HG02981 (cell line): ENCODE measurements around the gene FKBP14.

Experiments
- ATAC-seq: cut with Tn5 transposase; IDR thresholded peaks from one replicate; pipeline ENCODE4 v1.9.1; 2021; ENCODE audit warnings: mild to moderate bottlenecking, moderate library complexity; ENCODE audit not compliant: unreplicated experiment

FKBP14 gene

DNA sequence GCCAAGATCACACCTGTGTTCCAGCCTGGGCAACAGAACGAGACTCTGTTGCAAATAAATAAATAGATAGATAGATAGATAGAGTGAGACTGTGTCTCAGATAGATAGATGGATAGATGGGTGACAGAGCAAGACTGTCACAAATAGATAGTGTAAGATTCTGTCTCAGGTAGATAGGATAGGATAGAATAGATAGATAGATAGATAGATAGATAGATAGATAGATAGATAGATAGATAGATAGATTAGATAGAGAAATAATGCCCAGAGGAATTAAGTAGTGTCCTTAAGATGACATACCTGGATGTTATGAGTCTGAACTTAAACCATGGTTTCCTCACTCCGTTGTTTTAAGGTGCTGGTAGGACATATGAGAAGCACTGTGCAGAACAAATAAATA is 9.7 kb upstream of the FKBP14 start:
- ATAC-seq, result no peak

DNA sequence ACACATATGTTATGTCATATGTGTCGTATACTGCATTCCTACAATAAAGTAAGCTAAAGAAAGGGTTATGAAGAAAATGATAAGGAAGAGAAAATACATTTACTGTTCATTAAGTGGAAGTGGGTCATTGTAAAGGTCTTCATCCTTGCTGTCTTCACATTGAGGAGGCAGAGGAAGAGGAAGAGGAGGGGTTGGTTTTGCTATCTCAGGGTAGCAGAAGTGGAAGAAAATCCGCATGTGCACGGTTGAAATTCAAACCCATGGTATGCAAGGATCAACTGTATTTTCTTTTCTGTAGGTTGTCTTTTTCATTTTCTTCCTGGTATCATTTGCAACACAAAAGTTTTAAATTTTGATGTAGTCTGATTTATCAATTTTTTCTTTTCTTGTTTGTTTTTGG is 8.0 kb upstream of the FKBP14 start:
- ATAC-seq, result no peak

DNA sequence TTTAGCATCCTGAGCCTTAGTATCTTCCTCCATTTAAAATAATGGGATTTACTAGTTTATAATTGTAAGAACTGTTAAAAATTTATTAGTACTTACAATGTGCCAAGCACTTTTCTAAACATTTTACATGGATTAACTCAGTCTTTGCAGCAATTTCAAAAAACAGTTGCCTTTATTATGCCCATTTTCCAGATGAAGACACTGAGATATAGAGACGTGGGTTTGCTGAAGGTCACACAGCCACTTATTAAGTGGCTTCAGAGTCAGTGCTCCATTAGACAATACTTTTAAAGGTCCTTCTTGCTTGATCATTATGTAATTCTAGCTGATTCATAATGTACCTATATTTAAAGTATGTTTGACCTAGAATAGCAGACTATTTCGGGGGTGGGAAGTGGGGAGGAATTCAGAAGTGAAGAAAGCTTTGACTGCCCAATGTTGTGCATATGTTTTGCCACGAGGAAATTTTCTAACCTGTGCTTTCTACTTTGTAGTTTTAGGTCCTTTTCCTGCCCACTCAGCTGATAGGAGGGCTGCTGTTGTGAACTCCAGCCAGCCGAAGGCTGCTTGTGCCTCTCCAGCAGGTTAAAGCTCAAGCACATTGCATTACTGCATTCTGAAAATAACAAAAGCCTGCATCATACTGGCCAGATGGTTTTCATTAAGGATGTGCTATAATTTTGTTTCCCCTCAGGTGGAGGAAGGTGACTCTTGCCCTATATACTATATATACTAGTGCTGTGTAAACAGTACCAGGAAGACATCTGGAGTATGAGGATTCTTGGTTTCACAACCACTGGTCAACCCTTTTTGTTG is 6.0 kb upstream of the FKBP14 start:
- ATAC-seq, result no peak

DNA sequence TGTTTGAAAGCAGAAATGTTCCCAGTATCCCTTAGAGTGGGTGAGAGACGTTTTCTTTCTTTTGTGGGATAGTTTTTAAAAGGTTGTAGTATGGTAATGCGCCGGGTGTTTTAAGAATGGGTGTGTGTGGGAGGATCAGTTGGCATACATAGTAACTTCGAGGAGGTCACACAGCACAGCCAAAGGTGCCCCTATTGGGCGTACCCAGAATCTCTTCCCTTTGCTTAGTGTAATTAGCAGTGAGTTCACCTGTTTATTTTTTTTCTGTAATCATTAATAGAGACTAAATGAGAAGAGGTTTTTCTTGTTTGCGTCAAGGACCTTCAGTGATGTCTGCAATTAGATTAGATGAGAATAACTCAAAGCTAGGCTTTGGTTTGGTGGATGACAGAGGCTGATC is 3.2 kb upstream of the FKBP14 start:
- ATAC-seq, result no peak

DNA sequence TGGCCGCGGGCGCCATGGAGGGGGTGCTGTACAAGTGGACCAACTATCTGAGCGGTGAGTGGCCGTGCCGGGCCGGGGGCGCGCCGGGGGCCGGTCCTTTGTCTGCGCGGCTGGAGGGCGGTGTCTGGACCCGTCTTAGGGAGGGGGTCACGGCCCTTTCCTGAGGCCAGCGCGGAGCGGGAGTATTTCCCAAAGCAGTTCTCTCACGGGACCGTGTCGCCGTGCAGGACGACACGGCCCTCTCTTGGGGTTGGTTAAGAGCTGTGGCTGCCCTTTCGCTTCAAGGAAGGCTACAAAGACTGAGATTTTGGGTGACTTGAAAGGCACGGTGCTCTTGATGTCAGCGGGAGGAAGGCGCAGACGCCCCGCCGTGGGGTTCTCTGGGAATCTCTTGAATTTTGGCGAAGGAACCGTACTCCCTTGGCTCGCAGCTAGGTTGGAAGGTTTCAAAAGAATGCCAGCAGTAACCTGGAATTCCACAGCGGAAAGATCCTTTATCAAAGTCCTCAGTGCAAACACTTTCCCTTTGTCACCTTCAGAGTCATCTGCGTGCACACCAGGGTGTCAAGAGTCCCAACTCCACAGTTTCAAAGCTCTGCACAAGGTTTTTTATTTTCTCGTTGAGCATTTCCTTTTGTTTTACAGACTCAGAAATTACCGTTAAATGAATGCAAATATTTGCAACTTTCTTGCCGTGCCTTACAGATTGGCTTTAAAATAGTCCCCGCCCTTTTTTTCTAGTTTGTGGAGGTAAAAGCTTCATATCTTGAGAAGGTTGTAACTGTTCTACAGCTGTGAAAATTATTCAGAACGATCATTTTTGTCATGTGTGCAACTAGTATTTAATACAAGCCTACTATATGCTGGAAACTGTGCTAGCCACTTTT is 2.5 kb upstream of the FKBP14 start:
- peak; percentile 14 for ATAC-seq

DNA sequence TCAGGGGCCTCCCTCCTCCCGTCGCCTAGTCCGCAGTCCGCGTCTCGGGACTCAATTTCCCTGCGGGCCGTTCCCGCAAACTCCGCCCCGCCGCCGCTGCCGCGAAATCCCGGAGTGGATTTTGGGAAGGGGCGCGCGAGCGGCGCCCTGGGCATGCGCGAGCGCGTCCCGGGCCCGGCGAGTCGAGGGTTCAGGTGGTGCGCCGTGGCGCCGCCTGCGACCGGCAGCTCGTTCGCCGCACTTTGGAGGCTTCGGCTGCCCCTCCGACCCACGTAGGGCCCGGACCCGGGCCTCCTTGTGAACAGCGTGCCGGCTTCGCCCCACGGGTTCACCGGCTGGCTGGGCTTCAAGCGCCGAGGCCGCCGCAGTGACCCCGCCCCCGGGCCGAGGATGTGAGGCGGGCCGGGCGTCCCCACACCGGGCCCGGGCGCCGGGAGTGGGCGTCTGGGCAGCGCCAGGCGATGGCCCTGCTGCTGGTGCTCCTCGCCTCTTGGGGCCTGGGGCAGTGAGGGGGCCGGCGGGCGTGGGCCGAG is 1.8 kb upstream of the FKBP14 start, which contains the start of gene PLEKHA8:
Gene PLEKHA8, plus strand, starts transcription at position 197 of the 533 bp plus-strand sequence. CDS start 351 bp downstream, outside the sequence.
- ATAC-seq, result peak; percentile 31

DNA sequence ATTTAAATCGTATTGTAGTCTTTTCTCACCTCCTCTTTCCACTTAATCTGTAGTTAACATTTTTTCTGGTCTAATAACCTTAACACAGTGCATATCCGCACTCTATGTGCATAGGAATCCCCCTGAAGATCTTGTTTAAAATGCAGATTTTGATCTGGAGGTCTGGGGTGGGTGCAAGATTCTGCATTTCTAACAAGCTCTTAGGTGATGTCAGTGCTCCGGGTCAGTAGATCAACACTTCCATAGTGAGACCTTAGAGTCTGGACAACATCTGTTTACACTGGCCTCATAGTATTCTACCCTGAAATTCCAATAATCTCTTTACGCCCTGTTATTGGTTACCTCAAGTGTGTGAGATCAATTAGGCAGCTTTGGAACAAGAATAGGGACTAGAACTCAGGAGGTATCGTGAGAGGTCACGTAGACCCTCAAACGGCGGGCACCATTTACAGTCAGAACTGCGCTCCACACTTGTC is 1.3 kb upstream of the FKBP14 start:
- ATAC-seq, result no peak

DNA sequence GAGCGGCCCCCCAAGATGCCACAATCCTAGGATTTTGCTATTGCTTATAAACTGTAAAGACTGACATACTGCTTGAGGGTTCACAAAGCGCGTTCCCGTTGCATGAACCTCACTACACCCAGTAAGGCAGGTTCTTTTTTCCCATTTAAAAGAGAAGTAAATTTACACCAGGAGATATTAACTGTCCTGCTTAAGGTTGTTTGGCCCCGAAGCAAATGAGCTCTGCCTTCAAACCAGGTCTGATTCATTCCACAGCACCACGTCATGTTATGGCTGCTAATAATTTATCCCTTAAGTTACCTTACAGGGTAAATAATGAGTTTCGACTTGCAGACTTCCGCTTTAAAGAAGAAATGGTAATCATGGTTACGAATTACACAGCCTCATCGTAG is 559 bp upstream of the FKBP14 start:
- ATAC-seq, result peak; percentile 33

DNA sequence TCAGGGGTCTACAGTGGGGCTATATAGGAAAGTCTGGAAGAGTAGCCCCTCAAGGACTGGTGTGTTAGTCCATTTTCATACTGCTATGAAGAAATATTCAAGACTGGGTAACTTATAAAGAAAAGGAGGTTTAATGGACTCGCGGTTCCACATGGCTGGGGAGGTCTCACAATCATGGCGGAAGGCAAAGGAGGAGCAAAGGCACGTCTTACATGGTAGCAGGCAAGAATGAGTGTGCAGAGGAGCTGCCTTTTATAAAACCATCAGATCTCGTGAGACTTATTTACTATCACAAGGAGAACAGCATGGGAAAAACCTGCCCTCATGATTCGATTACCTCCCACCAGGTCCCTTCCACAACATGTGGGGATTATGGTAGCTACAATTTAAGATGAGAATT is 3.0 kb downstream of the FKBP14 start:
- no peak for ATAC-seq

DNA sequence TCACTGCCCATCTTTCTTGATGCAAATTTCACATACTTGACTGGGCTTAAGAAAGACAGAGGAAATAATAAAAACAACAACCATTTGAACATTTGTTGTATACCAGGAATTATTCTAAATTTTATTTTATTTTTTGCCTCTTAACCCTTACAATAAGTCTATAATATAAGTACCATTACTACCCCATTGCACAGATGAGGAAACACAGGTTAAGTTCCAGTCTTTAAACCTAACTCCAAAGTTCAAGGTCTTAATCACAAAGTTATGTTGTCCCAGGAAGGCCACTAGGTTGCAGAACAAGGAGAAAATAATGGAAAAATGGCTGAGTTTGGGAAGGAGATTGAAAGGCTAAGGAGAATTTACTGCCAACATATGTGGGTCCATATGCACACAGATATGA is 3.5 kb downstream of the FKBP14 start:
- no peak for ATAC-seq

DNA sequence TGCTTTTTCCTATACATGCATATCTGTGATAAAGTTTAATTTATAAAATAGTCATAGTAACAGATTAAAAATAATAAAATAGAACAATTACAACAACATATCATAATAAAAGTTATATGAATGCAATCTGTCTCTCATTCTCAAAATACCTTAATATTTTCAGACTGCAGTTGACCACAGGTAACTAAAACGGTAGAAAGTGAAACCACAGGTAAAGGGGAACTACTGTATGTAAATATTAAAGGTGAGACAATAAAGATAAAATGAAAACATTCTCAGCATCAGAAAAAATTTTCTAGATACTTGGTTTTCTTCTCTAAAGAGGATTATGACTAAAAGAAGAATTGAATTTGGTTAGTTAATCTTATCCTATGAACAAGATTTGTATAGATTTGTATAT is 6.0 kb downstream of the FKBP14 start:
- ATAC-seq, result no peak

DNA sequence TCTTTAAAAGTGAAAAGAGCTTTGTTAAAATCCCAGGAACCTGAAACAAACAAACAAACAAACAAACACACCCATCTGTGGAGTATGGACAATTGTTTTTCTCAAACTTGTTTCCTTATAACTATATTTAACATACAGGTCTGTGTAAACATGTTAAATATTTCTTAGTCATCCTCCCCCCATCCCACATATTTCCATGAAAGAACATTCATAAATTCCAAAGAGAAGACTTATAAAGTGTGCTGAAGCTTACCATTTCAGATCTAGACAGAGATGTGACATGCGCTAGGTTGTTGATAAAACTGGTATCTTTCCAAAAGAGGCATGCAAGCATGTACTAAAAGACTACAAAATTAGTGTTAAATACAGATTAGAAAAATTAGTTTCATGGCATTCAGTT is 6.5 kb downstream of the FKBP14 start:
- no peak for ATAC-seq

DNA sequence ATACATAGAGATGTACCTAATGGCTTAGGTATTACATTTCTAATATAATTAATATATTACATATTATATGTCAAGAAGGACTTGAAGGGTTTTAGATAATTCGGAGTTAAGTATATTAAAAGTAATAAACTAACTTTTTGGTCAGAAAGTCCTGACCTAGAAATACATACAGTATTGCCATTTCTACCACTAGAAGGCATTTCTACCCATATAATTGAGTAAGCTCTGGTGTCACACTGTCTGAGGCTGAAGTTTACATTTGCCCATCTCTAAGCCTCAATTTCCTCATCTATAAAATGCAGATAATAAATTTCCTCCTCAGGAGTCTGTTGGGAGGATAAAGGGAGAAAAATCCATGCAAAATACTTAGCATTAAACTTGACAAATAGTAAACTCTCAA is 7.1 kb downstream of the FKBP14 start:
- no peak for ATAC-seq

DNA sequence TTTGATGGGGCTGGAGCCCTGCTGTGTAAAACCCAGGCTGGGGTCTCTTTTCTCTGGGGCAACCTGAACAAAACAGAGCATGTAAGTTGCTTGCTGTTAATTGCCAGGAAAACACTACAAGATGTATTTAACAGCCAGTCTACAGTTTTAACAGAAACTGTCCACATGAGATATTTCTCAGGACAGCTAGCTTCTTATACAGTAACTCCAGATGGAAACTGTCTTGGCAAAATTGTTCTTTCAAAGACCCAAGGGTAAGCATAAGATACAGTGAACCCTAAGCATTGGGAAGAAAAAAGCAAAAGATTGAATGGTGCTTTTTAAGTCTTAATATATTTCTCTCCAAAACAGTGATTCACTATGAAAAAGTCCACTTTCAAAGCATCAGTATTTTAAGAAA is 8.1 kb downstream of the FKBP14 start:
- ATAC-seq, result no peak

DNA sequence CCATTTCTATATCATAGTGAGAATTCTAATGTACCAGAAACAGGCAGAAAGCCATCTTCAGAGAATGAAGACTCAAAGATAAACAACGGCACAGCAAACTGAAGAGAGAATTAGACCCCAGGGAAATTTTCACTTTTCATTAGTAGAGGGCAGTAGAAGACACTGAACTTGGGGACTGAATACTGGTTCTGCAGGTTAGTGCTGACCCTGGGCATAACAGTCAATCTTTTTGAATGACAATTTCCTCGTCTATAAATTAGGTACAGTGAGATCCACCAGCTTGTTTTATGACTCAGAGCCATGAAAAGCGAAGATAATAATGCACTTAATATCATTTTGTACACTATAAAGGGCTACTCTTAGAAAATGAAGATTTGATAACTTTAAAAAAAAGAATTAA is 13.7 kb downstream of the FKBP14 start:
- no peak for ATAC-seq

DNA sequence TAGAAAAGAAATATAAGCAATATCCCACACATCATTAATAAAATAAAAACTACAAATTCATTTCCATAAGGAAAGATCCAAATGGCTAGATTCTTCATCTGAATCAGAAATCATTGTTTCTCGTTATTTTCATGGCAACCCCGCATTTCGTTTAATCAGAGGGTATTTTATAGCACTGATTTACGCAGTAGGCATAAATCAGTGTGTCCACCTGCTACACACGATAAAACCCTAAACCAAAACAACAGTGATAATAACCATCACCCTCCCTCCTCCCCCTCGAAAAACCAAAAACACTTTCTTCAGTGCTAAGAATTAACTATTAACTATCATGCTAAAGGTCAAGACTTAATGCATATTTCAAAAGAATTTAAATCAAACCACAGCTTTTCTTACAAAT is 16.5 kb downstream of the FKBP14 start:
- ATAC-seq, result no peak

DNA sequence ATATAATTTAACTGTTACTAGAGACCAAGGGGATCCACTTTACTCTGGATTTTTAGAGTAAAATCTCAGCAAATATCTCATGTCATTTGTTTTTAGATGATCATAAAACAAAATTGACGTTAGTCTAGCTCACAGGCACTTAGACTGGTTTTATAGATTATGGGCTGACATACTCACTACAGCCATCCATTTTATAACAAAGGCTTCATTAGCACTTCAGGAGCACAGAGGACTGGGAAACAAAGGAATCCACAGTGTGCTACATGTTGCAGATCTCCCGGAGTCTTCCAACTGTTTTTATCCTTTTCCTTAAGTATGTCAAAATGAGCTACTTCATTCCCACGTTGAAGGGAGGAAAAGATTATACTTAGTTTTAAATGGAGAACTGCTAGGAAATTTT is 21.0 kb downstream of the FKBP14 start:
- ATAC-seq, result no peak

DNA sequence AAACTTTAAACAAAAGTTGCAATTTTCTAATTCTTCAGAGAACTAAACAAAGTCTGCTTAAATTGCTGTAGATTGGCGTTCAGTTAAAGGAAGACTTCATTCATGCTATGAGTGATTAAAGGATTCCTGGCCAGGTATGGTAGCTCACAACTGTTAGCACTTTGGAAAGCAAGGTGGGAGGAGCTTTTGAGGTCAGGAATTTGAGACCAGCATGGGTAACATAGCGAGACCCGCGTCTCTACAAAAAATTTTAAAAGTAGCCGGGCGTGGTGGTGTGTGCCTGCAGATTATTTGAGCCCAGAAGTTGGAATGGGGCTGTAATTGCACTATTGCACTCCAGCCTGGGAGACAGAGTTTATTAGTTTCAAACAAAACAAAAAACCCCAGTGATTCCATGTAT is 23.4 kb downstream of the FKBP14 start:
- no peak for ATAC-seq

DNA sequence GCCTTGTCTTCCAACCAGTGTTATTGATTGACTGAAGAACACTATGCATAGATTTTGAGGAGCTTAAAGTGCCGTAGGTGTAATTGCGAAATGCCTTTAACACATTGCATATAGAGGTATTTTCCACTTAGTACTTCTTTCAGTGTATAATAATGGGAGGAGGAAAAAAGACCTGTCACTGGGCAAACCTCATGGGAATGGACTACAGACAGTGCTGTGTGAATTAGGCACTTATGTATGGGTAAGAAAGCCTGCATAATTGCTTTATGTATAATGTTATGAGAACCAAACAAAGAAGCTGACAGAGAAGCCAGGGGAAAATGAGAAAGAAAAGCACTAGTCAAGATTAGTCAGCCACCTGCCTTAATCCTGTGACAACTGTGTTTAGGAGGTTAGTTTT is 24.5 kb downstream of the FKBP14 start:
- ATAC-seq, result no peak

DNA sequence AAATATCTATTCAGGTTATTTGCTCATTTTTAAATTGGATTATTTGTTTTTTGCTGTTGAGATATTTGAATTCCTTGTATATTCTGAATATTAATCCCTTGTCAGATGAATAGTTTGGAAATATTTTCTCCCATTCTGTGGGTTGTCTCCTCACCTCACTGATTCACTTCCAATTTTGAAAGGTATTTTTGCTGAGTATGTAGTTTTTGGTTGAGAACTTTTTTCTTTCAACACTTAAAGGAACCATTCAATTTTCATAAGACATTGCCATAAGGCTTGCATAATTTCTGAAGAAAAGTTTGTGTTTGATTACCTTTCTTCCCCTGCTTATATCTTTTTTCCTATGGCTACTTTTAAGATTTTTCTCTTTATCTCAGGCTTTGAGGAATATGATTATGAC is 28.0 kb downstream of the FKBP14 start:
- no peak for ATAC-seq

DNA sequence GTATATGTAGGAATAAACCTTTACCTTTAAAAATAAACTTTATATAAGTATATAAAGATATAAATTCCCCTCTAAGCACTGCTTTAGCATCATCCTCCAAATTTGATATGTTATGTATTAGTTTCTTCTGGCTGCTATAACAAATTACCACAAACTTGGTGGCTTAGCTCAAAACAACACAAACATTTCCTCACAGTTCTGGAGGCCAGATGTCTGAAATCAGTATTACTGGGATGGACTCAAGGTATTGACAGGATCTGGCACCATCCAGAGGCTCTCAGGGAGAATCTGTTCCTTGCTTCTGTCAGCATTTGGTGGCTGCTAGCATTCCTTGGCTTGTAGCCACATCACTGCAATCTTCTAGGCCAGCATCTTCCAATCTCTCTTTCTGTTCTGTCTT is 30.2 kb downstream of the FKBP14 start:
- no peak for ATAC-seq

DNA sequence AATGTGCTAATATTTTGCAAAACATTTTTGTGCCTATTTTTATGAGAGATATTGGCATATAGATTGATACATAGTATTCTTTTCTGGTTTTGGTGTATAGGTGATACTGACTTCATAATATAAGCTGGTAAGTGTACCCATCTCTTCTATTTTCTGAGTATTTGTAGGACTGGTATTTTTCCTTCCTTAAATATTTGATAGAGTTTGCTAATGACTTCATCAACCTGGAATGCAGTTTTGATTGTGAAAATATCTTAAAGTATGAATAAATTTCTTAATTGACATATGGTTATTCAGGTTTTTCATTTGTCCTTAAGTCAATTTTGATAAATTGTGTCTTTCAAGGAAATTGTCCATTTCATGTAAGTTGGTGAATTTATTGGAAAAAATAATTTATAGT is 30.9 kb downstream of the FKBP14 start:
- no peak for ATAC-seq
